ENCODE data around the gene REM2. TPM values are rescaled to one million over a fixed set of nuclear protein-coding genes. Genes with fewer than 3 reads are reported as not detected.

REM2 gene
- total RNA-seq, 1 experiment from 2014 or later = 0.18 TPM

GRCh38 chr14:22885975-22886374 lies 3.0 kb downstream of the REM2 start:
- Histone ChIP-seq H3K4me3 (ENCODE audit: low read depth in 2 of 2, low read length in 2 of 2) (peak overlapping the region; percentile 53 to 78), H3K4me1 (ENCODE audit: control insufficient read depth, insufficient read depth, low read length) (peaks cover 5% of the 10 kb centered on the region; the same call in 1 of the 2 replicates), H3K27ac (ENCODE audit: low read length) (no peak overlapping the region), H3K9me3 (ENCODE audit: control insufficient read depth, insufficient read depth, low read depth, low read length) (no peaks in the 10 kb centered on the region), H3K36me3 (ENCODE audit: control insufficient read depth, insufficient read depth, low read length) (no peaks in the 10 kb centered on the region), H3K27me3 (ENCODE audit: control insufficient read depth, insufficient read depth, low read length) (no peaks in the 10 kb centered on the region)
- no peak for TF ChIP-seq SIN3A (IDR thresholded peaks at IDR 0.05; ENCODE audit: borderline replicate concordance, insufficient read depth, low read depth, low read length)
- POLR2A ChIA-PET = no interaction called here
- no TSS peak for BruUV-seq (replicated peaks)
- intact Hi-C loops (cut with micrococcal nuclease; ENCODE audit: unreplicated experiment) = no loop called here
- in situ Hi-C loops (cut with HindIII; ENCODE audit: low pct_unique_long_range_greater_than_20kb, low sequenced_read_pairs) = no loop called here
- ATAC-seq (no peak), DNase-seq (ENCODE audit: low read depth, low spot score) (no peak)
- CTCF ChIA-PET = no interaction called here

- POLR2A ChIA-PET = no interaction called here
- Histone ChIP-seq H3K27me3 (ENCODE audit: control insufficient read depth, insufficient read depth, low read length) (no peaks in the 10 kb centered on the region), H3K36me3 (ENCODE audit: control insufficient read depth, insufficient read depth, low read length) (no peaks in the 10 kb centered on the region), H3K9me3 (ENCODE audit: control insufficient read depth, insufficient read depth, low read depth, low read length) (no peaks in the 10 kb centered on the region), H3K4me1 (ENCODE audit: control insufficient read depth, insufficient read depth, low read length) (peaks cover 5% of the 10 kb centered on the region; the same call in 1 of the 2 replicates), H3K4me3 (ENCODE audit: low read depth in 2 of 2, low read length in 2 of 2) (peak overlapping the region; percentile 53 to 78), H3K27ac (ENCODE audit: low read length) (peak overlapping the region; percentile 75)
- ATAC-seq = peak; percentile 83
- in situ Hi-C loops (cut with HindIII; ENCODE audit: low pct_unique_long_range_greater_than_20kb, low sequenced_read_pairs) = no loop called here
- BruUV-seq (replicated peaks) = no TSS peak
- intact Hi-C loops (cut with micrococcal nuclease; ENCODE audit: unreplicated experiment) = no loop called here
- TF ChIP-seq CTCF (IDR thresholded peaks at IDR 0.05) (no peak), SIN3A (IDR thresholded peaks at IDR 0.05; ENCODE audit: borderline replicate concordance, insufficient read depth, low read depth, low read length) (no peak), POLR2AphosphoS5 (IDR thresholded peaks at IDR 0.05; ENCODE audit: low read depth, low read length) (peak; percentile 71), REST (IDR thresholded peaks at IDR 0.05; ENCODE audit: insufficient read depth in 1 of 2, low read depth in 2 of 2, low read length in 1 of 2) (no peak)
- DNase-seq (ENCODE audit: low read depth, low spot score) = no peak
- CTCF ChIA-PET = interaction anchor here (0.6 to 0.7 kb wide), 2 partner anchors 13 to 14 kb away, joined by 7 to 8 read pairs; no protein-coding TSS in a partner anchor
Observed at GRCh38 chr14:22886500-22887259, 3.7 kb downstream of the REM2 start.

GRCh38 chr14:22887260-22887989 lies 4.4 kb downstream of the REM2 start:
- intact Hi-C loops (cut with micrococcal nuclease; ENCODE audit: unreplicated experiment) (no loop called here), in situ Hi-C loops (cut with HindIII; ENCODE audit: low pct_unique_long_range_greater_than_20kb, low sequenced_read_pairs) (no loop called here)
- ATAC-seq (peak; percentile 62), DNase-seq (ENCODE audit: low read depth, low spot score) (peak; percentile 48)
- peaks cover 5% of the 10 kb centered on the region; the same call in 1 of the 2 replicates for H3K4me1 ChIP-seq (ENCODE audit: control insufficient read depth, insufficient read depth, low read length)
- peak overlapping the region; percentile 75 for H3K27ac ChIP-seq (ENCODE audit: low read length)
- no peaks in the 10 kb centered on the region for H3K36me3 ChIP-seq (ENCODE audit: control insufficient read depth, insufficient read depth, low read length)
- no peaks in the 10 kb centered on the region for H3K9me3 ChIP-seq (ENCODE audit: control insufficient read depth, insufficient read depth, low read depth, low read length)
- no peaks in the 10 kb centered on the region for H3K27me3 ChIP-seq (ENCODE audit: control insufficient read depth, insufficient read depth, low read length)
- BruUV-seq (replicated peaks) = no TSS peak
- ChIA-PET CTCF (no interaction called here), POLR2A (no interaction called here)
- no peak for TF ChIP-seq SIN3A (IDR thresholded peaks at IDR 0.05; ENCODE audit: borderline replicate concordance, insufficient read depth, low read depth, low read length)
- TF ChIP-seq POLR2AphosphoS5 (IDR thresholded peaks at IDR 0.05; ENCODE audit: low read depth, low read length) = peak; percentile 6; the same call in 1 of the 2 replicates
- no peak for TF ChIP-seq TCF7L2 (IDR thresholded peaks at IDR 0.05; ENCODE audit: low read depth, low read length)
- no peak for TF ChIP-seq CTCF (IDR thresholded peaks at IDR 0.05)
- H3K4me3 ChIP-seq (ENCODE audit: low read depth in 2 of 2, low read length in 2 of 2) = peak overlapping the region; percentile 53 to 78
